Measurements from ENCODE around the gene MACC1. TPM values are rescaled to one million over a fixed set of nuclear protein-coding genes. Genes with fewer than 3 reads are reported as not detected.

The MACC1 gene
- total and polyA plus RNA-seq, 12 donors: under 0.01 to 0.82 (median 0.20) TPM; not detected in 4

DNA sequence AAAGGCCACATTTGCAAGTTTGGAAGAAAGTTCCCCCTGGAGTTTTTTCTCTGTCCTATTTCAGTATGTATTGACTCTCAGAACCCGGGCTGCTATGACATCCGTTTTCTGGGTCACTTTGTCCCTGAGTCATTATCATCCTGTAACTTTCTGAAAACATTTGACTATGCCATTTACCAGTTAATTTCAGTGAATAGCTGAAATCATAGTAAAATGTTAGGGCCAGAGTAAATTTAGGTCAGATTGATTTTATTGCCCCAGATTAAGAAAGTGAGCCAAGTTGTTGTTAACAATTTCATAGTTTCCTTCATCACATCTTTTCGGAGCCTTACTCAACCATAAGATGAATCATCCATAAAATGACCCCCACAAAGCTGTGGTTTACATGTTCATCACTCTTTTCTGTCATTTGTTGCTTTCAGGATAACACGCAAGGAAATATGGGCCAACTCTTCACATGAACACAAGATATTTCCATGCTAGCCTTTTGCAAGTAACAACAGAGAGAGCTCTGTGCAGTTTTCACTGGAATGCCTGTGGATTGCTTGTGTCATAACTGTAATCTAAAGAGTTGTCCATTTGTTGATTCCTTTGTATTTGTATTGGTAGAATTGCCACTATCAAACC is 3.9 kb upstream of the MACC1 start:
- peak overlapping the region in 9 of 10 donors; percentile 38 to 87 (median 64) for H3K27ac ChIP-seq
- no peaks in the 10 kb centered on the region for H3K36me3 ChIP-seq
- TF ChIP-seq, protein P1, sequence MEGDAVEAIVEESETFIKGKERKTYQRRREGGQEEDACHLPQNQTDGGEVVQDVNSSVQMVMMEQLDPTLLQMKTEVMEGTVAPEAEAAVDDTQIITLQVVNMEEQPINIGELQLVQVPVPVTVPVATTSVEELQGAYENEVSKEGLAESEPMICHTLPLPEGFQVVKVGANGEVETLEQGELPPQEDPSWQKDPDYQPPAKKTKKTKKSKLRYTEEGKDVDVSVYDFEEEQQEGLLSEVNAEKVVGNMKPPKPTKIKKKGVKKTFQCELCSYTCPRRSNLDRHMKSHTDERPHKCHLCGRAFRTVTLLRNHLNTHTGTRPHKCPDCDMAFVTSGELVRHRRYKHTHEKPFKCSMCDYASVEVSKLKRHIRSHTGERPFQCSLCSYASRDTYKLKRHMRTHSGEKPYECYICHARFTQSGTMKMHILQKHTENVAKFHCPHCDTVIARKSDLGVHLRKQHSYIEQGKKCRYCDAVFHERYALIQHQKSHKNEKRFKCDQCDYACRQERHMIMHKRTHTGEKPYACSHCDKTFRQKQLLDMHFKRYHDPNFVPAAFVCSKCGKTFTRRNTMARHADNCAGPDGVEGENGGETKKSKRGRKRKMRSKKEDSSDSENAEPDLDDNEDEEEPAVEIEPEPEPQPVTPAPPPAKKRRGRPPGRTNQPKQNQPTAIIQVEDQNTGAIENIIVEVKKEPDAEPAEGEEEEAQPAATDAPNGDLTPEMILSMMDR (IDR thresholded peaks at IDR 0.05): no peak
- H3K9me3 ChIP-seq: no peaks in the 10 kb centered on the region
- ATAC-seq (peak; percentile 15 to 60 (median 32)), DNase-seq (no peak)
- intact Hi-C loops (cut with DNase I): no loop called here
- no peak overlapping the region for H3K4me3 ChIP-seq
- WGBS, 2 donors: 55 to 63% methylated on average over 4 of the region's 4 CpGs
- no peaks in the 10 kb centered on the region for H3K27me3 ChIP-seq
- peaks cover 0 to 63% (median 10%) of the 10 kb centered on the region in 9 donors for H3K4me1 ChIP-seq

DNA sequence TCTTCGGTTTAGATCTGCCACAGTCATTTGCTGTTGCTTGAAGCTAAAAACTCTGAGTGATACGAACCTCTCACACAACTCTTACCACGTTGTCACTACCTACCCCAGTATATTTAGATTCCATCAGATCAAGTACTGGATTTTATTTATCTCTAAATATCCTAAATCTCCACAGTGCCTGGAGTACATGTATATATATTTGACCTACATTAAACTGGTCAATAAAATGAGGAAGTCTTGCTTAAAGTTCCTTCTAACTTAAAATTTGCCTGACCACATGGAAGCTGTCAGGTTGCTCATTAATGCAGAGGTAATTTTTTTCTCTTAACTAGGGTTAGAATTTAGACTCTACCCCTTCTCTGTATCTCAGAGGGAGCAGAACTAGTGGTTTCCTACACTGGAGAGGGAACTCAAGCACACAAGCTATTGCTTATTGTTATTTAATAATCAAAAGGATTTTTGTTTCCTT is 3.1 kb upstream of the MACC1 start:
- Histone ChIP-seq H3K27me3 (no peaks in the 10 kb centered on the region), H3K36me3 (no peaks in the 10 kb centered on the region), H3K9me3 (no peaks in the 10 kb centered on the region), H3K4me3 (no peak overlapping the region), H3K27ac (peak overlapping the region; percentile 2 to 87 (median 64)), H3K4me1 (peaks cover 0 to 63% (median 10%) of the 10 kb centered on the region in 9 donors)
- TF ChIP-seq, protein P1 (IDR thresholded peaks at IDR 0.05): no peak
- DNase-seq: no peak
- intact Hi-C loops (cut with DNase I): no loop called here
- ATAC-seq: peak in 2 of 8 donors; percentile 7 to 25
- 66 to 68% methylated on average over 3 of the region's 3 CpGs for WGBS, 2 donors

DNA sequence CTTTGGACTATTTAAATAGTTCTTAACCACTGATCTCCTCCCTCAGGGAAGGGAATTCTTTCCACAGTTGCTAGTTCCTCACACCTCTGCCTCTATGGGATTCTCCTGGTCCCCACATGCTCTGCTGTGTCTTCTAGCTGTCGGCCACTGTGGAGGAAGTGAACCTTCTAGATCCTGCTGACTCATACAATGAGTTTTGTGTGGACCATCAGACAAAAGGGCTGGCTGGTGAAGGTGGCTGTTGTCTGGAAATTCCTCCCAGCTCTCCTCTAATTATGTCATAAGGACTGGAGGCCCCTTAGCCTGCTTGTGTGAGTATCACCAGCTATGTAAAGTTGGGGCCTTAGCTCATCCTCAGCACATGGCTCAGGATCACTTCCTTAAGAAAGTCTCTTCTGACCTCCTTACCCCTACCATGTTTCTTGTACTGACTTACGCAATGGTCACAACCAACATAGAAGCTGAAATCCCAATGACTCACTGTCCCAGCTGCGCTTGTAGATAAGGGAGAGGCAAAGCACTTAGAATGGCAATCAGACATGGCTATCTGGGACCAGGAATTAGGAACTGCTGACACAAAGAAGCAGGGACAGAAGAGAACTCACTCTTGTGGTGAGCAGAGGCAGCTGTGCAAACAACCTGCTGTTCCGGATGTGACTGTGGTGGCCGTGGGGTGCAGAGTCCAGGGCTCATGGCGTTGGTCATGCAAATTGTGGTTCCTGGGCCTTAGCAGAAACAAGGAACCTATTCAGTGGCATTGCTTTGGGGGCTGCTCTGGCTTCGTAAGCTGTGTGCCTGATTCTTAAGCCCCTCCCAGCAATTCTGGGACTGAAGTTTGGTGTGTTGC is 2.5 kb upstream of the MACC1 start:
- no peak overlapping the region for H3K4me3 ChIP-seq
- H3K36me3 ChIP-seq: no peaks in the 10 kb centered on the region
- no peaks in the 10 kb centered on the region for H3K27me3 ChIP-seq
- H3K4me1 ChIP-seq: peaks cover 0 to 63% (median 10%) of the 10 kb centered on the region in 9 donors
- WGBS, 2 donors: 58 to 62% methylated on average over 7 of the region's 7 CpGs
- peak; percentile 78 to 94 (median 90) for ATAC-seq
- intact Hi-C loops (cut with DNase I): no loop called here
- H3K27ac ChIP-seq: peak overlapping the region; percentile 30 to 87 (median 64)
- TF ChIP-seq, protein P1 (IDR thresholded peaks at IDR 0.05): no peak
- no peaks in the 10 kb centered on the region for H3K9me3 ChIP-seq
- peak; percentile 55 to 73 for DNase-seq

DNA sequence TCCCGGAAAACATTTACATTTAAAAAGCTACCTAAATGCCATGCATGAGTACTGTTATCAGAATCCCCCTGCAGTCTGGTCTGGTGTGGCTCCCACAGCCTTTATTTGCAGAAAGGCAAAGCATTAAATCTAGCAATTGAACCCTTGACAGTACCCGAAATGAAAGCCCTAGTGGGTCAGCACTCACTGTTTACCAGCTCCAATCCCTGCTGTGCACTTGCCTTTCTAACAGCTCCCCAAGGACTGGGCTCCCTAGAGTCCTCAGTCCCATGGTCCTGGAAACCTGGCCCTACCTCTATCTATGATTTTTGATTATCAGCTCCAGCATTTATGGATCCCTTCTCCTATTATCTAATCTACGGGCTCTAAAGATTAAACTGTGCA is 1.9 kb upstream of the MACC1 start:
- WGBS, 2 donors: 78 to 85% methylated on average over 3 of the region's 3 CpGs
- Histone ChIP-seq H3K9me3 (no peaks in the 10 kb centered on the region), H3K4me3 (no peak overlapping the region), H3K27me3 (no peaks in the 10 kb centered on the region), H3K4me1 (peaks cover 0 to 60% (median 10%) of the 10 kb centered on the region in 9 donors), H3K36me3 (no peaks in the 10 kb centered on the region), H3K27ac (peak overlapping the region; percentile 13 to 87 (median 62))
- intact Hi-C loops (cut with DNase I): no loop called here
- ATAC-seq: no peak
- no peak for DNase-seq
- TF ChIP-seq, protein P1 (IDR thresholded peaks at IDR 0.05): no peak
